Stimulated activated CD8-positive, alpha-beta memory T cell treated with anti-CD3 and anti-CD28 coated beads, Interleukin-12 subunit alpha, Interleukin-12 subunit beta, amount 100 ng/mL, for 24 hours (primary cell): Measurements from ENCODE around the gene NUP107.
A peak's percentile ranks its signal among the peaks of the same experiment; 100 is the strongest.
"Not testable (repeated sequence)": the region's sequence is repeated elsewhere in the genome, so short reads cannot be mapped to it uniquely, and the experiment has no call there.

ENCODE experiments used
- DNase-seq: peaks from one replicate; pipeline ENCODE4 v3.0.0-alpha.2; 2020; ENCODE audit errors: extremely low read depth

Gene NUP107

DNA sequence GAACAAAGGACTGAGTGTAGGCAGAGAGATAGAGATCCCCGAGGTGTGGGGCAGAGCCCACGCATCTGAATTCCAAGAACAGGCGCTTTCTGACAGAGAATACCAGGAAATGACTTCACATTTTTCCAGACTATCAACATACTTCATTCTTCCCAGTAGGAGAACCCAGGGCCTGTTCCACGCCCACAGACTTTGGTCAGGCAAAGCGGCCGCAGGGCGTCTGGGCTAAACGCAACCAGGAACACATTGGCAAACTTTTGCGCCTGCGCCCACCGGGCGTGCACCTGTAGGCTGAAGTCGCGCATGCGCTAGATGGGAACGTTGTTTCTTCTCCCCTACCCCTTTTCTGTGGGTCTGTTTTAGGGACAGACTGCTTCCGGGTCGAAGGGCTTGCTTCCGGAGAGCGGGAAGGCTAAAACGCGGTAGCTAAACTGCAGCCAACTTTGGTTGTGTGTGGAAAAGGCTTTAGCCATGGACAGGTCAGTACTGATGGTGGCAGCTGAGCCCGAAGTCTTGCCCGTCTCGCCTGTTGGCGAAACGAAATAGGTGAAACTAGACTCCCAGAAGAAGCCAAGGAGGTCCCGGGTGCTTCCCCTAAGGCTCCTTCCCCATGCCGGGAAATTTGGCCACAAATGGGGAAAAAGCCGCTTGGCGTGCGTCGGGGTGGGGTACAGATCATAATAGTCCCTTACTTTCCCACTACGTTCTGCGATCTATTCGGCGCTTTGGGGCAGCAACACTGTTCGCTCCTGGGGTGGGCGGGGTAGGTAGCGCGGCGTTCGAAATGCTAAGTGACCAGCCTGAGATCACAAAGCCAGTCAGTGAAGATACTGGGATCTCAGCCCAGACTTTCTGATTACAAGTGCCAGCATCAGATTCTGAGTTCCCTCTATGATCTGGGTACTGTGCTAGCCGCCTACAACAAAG is at the start of gene NUP107:
NUP107 (plus strand) TSS at position 384 of the 927 bp plus-strand sequence; CDS start at position 472, 88 bp downstream.
- peak; percentile 96 for DNase-seq

DNA sequence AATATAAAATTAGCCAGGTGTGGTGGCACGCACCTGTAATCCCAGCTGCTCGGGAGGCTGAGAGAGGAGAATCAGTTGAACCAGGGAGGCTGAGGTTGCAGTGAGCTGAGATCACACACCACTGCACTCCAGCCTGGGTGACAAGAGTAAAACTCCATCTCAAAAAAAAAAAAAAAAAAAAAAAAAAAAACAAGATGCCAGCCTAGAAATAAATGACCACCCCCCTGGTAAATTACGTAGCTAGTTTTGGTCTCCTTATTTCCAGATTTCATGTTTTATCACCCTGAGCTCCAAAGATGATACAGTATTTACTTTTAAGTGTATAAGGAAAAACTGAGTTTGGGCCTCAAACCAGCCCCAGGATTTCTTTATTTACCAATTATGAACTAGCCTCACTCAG is 49.3 kb upstream of the NUP107 start:
- DNase-seq: not testable (repeated sequence)

DNA sequence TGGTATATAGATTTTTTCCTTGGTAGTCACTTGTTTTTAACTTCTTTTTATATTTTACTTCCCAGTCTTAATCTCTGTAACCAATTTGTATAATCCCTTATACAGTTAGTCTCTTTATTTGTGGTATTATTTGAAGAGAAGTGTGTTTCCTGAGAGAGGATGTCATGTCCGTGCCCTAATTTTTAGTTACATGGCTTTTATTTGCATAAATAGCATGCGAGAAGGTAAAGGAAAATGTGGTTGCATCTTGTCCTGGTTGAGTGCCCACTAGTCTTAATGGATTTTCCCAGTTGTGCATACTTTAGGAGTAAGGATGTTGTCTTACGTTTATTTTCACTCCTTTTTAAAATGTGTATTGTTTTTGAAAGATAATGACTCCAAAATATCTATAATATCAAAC is 48.6 kb upstream of the NUP107 start:
- DNase-seq: no peak

GRCh38 chr12:68638721-68639395 is 47.9 kb upstream of the NUP107 start:
- no peak for DNase-seq

GRCh38 chr12:68639396-68639767 is 47.4 kb upstream of the NUP107 start:
- DNase-seq: no peak

- DNase-seq: peak; percentile 7
Measured at GRCh38 chr12:68641138-68641537, 45.6 kb upstream of the NUP107 start.

GRCh38 chr12:68646484-68646883 is 40.3 kb upstream of the NUP107 start:
- DNase-seq: no peak

- DNase-seq: no peak
Measured at GRCh38 chr12:68647507-68647906, 39.3 kb upstream of the NUP107 start.

GRCh38 chr12:68648179-68648578 is 38.6 kb upstream of the NUP107 start:
- DNase-seq: no peak

DNA sequence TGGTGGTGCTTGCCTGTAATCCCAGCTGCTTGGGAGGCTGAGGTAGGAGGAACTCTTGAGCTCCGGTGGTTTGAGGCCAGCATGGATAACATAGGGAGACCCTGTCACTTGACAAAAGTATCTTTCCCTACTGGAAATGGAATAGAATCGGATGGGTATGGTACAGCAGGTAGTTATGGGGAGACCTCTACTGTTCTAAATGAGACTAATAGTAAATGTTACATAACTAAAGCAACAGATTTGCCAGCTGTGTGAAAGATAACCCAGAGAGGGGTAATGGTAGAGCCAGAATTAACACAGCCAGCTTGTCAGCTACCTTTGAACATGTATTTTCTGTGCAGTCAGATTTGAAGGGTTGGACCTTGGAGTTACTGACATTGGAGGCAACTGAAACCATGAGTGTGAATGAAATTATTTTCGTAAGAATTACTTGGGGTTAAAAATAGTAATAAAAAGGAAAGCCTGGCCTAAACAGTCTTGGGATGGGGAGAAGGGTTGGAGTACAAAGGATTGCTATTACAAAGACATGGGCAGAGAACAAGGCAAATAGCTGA is 21.7 kb upstream of the NUP107 start:
- no peak for DNase-seq

- no peak for DNase-seq
Measured at GRCh38 chr12:68667291-68667690, 19.5 kb upstream of the NUP107 start.

GRCh38 chr12:68667896-68668295 is 18.9 kb upstream of the NUP107 start:
- no peak for DNase-seq

GRCh38 chr12:68671179-68671578 is 15.6 kb upstream of the NUP107 start:
- no peak for DNase-seq

GRCh38 chr12:68673788-68674187 is 13.0 kb upstream of the NUP107 start:
- no peak for DNase-seq

DNA sequence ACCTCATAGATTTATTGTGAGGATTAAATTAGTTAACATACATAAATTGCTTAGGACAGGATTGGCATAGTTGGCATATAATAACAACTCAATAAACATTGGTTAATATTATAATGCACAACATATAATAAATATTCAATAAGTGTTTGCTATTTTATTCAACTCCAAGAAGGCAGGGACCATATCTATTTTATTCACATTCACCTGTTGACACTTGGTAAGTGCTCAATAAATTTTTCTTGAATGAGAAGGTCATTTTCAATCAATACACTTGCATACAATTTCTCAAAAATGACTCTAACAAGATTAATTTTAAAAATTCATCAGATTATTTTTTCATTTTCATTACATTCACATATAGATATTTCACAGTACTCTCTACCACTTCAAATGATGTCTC is 12.4 kb upstream of the NUP107 start:
- DNase-seq: no peak

GRCh38 chr12:68675101-68675842 is 11.5 kb upstream of the NUP107 start:
- DNase-seq: peak; percentile 5

GRCh38 chr12:68676854-68677253 is 9.9 kb upstream of the NUP107 start:
- not testable (repeated sequence) for DNase-seq

- no peak for DNase-seq
Measured at GRCh38 chr12:68686262-68686594, 550 bp upstream of the NUP107 start.

DNA sequence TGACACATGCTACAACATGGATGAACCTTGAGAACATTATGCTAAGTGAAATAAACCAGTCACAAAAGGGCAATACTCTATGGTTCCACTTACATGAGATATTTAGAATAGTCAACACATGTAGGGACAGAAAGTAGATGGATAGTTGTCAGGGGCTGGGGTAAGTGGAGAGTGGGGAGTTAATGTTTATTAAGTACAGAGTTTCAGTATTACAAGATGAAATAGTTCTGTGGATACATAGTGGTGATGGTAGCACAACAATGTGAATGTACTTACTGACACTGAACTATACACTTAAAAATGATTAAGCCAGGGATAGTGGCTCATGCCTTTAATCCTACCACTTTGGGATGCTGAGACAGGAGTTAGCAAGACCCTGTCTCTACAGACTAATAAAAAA is 8.7 kb downstream of the NUP107 start:
- no peak for DNase-seq

- no peak for DNase-seq
Measured at GRCh38 chr12:68699486-68699885, 12.7 kb downstream of the NUP107 start.

GRCh38 chr12:68727776-68728175 is 41.0 kb downstream of the NUP107 start:
- DNase-seq: no peak

DNA sequence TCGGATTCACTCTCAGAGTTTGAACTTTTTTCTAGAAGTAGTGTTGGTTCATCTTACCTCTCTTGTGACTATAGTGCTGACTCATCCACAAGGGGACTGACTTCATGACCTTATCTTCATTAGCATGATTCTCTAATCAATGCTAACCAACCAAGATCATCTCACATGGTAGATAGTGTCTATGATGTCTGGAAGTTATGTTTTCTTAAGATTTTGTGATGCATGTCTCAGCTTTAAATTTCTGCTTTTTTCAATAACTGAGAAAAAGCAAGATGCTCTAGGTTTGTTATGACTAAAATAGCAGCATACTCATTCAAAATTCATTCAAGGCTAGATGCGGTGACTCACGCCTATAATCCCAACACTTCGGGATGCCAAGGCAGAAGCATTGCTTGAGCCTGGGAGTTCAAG is 46.9 kb downstream of the NUP107 start:
- DNase-seq: no peak
